DOHH2 (cell line): ENCODE data around the gene MCF2L.

Experiments used
- CTCF ChIP-seq: fragments of 200-600 bp; sonication (generic); IDR thresholded peaks from one replicate; pipeline ENCODE4 v1.5.1; 2014; ENCODE audit warnings: antibody characterized with exemption, mild to moderate bottlenecking, low read depth, low read length; ENCODE audit not compliant: poor library complexity, severe bottlenecking
- EZH2phosphoT487 ChIP-seq: fragments of 200-600 bp; sonication (generic); IDR thresholded peaks from 2 replicates; pipeline ENCODE4 v1.6.1; 2017; ENCODE audit warnings: borderline replicate concordance, mild to moderate bottlenecking, antibody characterized with exemption, low read length, moderate library complexity, mixed read lengths

- TF ChIP-seq CTCF (no peak), EZH2phosphoT487 (no peak)
Observed at GRCh38 chr13:113032291-113032690, 63.3 kb downstream of the MCF2L start.
